Activated CD8-positive, alpha-beta T cell treated with anti-CD3 and anti-CD28 coated beads for 36 hours (primary cell): ENCODE measurements around the gene AKAP4. TPM values are rescaled to one million over a fixed set of nuclear protein-coding genes. Genes with fewer than 3 reads are reported as not detected.
A peak's percentile ranks its signal among the peaks of the same experiment; 100 is the strongest.

Experiments used
- ATAC-seq: fragments of 200-7000 bp; cut with Tn5 transposase; one replicate; pipeline ENCODE4 v1.10.0; 2021; ENCODE audit warnings: mild to moderate bottlenecking, moderate library complexity
- CTCF ChIA-PET: fragments of 350-600 bp; sonication (Branson Sonifier 250); formaldehyde crosslinking; loops from one replicate; lab custom pipeline; 2021; ENCODE audit warnings: antibody characterized with exemption; lab: Charles Lee
- POLR2A ChIA-PET: fragments of 350-600 bp; sonication (Branson Sonifier 250); formaldehyde crosslinking; loops from one replicate; lab custom pipeline; 2021; ENCODE audit warnings: antibody characterized with exemption; lab: Charles Lee
- DNase-seq: peaks from one replicate; pipeline ENCODE4 v3.0.0-alpha.2; 2020
- H3K27ac Mint-ChIP-seq: one replicate; pipeline ENCODE4 v1.8.0; 2021; ENCODE audit warnings: mild to moderate bottlenecking, mixed read lengths
- H3K27me3 Mint-ChIP-seq: one replicate; pipeline ENCODE4 v1.8.0; 2021; ENCODE audit warnings: mixed read lengths
- H3K36me3 Mint-ChIP-seq: one replicate; pipeline ENCODE4 v1.8.0; 2021; ENCODE audit warnings: low read depth, mixed read lengths
- H3K4me1 Mint-ChIP-seq: one replicate; pipeline ENCODE4 v1.8.0; 2021; ENCODE audit warnings: low read depth, mixed read lengths
- H3K4me3 Mint-ChIP-seq: one replicate; pipeline ENCODE4 v1.8.0; 2021; ENCODE audit warnings: mild to moderate bottlenecking, moderate library complexity, mixed read lengths
- H3K9me3 Mint-ChIP-seq: one replicate; pipeline ENCODE4 v1.8.0; 2021; ENCODE audit warnings: mixed read lengths
- CTCF ChIP-seq: fragments of 200-600 bp; IDR thresholded peaks from one replicate; pipeline ENCODE4 v1.8.0; 2022; ENCODE audit warnings: antibody characterized with exemption, mild to moderate bottlenecking
- intact Hi-C: fragments of 100-400 bp; cut with micrococcal nuclease; formaldehyde crosslinking; loops from one replicate; pipeline ENCODE4 v1.10.0; 2022
- total RNA-seq, 2 experiments: library from RNA; stranded (reverse); gene quantifications; one replicate each; pipeline ENCODE4 v1.2.3, GENCODE V29; 2021

The AKAP4 gene
- total RNA-seq = not detected

- Mint-ChIP-seq H3K9me3 (no peaks in the 10 kb centered on the region), H3K4me3 (no peak within 1 kb of the TSS), H3K36me3 (no peaks in the 10 kb centered on the region), H3K27me3 (peaks cover 5% of the 10 kb centered on the region), H3K27ac (no peak within 1 kb of the TSS), H3K4me1 (peaks cover 7% of the 10 kb centered on the region)
- intact Hi-C loops = no loop called here
- ChIA-PET CTCF (interaction anchor here (0.8 kb wide), 1 partner anchor 16 kb away, joined by 3 read pairs; no protein-coding TSS in a partner anchor), POLR2A (no interaction called here)
- TF ChIP-seq CTCF = no peak
- DNase-seq (no peak), ATAC-seq (no peak)
Observed at GRCh38 chrX:50200907-50201306, at the start of gene AKAP4. AKAP4 (minus strand) TSS chrX:50201007; CDS start chrX:50200889, 118 bp downstream.

- no peak overlapping the region for H3K27ac Mint-ChIP-seq
- POLR2A ChIA-PET = no interaction called here
- intact Hi-C loops = no loop called here
- H3K36me3 Mint-ChIP-seq = no peaks in the 10 kb centered on the region
- H3K9me3 Mint-ChIP-seq = no peaks in the 10 kb centered on the region
- TF ChIP-seq CTCF = no peak
- H3K4me3 Mint-ChIP-seq = no peak overlapping the region
- DNase-seq (peak; percentile 8), ATAC-seq (no peak)
- CTCF ChIA-PET = no interaction called here
- H3K27me3 Mint-ChIP-seq = no peaks in the 10 kb centered on the region
- no peaks in the 10 kb centered on the region for H3K4me1 Mint-ChIP-seq
Observed at GRCh38 chrX:50211510-50211909, 10.7 kb upstream of the AKAP4 start.

- POLR2A ChIA-PET = interaction anchor here (0.6 kb wide), 1 partner anchor 444 kb away, joined by 3 read pairs; no protein-coding TSS in a partner anchor
- peaks cover 7% of the 10 kb centered on the region for H3K4me1 Mint-ChIP-seq
- no peak overlapping the region for H3K4me3 Mint-ChIP-seq
- H3K27ac Mint-ChIP-seq = no peak overlapping the region
- intact Hi-C loops = no loop called here
- H3K9me3 Mint-ChIP-seq = no peaks in the 10 kb centered on the region
- CTCF ChIA-PET = no interaction called here
- ATAC-seq = no peak
- DNase-seq = no peak
- no peak for TF ChIP-seq CTCF
- H3K27me3 Mint-ChIP-seq = no peaks in the 10 kb centered on the region
- no peaks in the 10 kb centered on the region for H3K36me3 Mint-ChIP-seq
Observed at GRCh38 chrX:50206753-50207152, 5.9 kb upstream of the AKAP4 start.

GRCh38 chrX:50204364-50204899 lies 3.6 kb upstream of the AKAP4 start, which contains the start of gene CCNB3:
CCNB3 (plus strand) TSS chrX:50204765; CDS start chrX:50285164, 80,399 bp downstream.
- Mint-ChIP-seq H3K4me1 (peaks cover 7% of the 10 kb centered on the region), H3K27me3 (no peaks in the 10 kb centered on the region), H3K9me3 (no peaks in the 10 kb centered on the region), H3K27ac (peak within 1 kb of the TSS; percentile 92), H3K36me3 (no peaks in the 10 kb centered on the region), H3K4me3 (peak within 1 kb of the TSS; percentile 73)
- intact Hi-C loops = no loop called here
- DNase-seq = peak; percentile 80
- ATAC-seq = peak; percentile 97
- CTCF ChIA-PET = interaction anchor here (0.6 to 0.9 kb wide), 6 partner anchors 103 to 288 kb away, joined by 3 to 5 read pairs (median 4); partner anchors contain the start of gene CLCN5
- POLR2A ChIA-PET = no interaction called here
- TF ChIP-seq CTCF = peak; percentile 31

- H3K4me1 Mint-ChIP-seq = peaks cover 7% of the 10 kb centered on the region
- no peaks in the 10 kb centered on the region for H3K9me3 Mint-ChIP-seq
- no peak overlapping the region for H3K27ac Mint-ChIP-seq
- ChIA-PET POLR2A (interaction anchor here (0.6 kb wide), 1 partner anchor 1483 kb away, joined by 3 read pairs; no protein-coding TSS in a partner anchor), CTCF (interaction anchor here (1.2 kb wide), 1 partner anchor 287 kb away, joined by 3 read pairs; no protein-coding TSS in a partner anchor)
- intact Hi-C loops = no loop called here
- no peak for DNase-seq
- no peak for ATAC-seq
- H3K36me3 Mint-ChIP-seq = no peaks in the 10 kb centered on the region
- TF ChIP-seq CTCF = no peak
- peaks cover 2% of the 10 kb centered on the region for H3K27me3 Mint-ChIP-seq
- no peak overlapping the region for H3K4me3 Mint-ChIP-seq
Observed at GRCh38 chrX:50202539-50202938, 1.7 kb upstream of the AKAP4 start.
